HEK293 (cell line): Measurements from ENCODE around the gene MDGA2.

ENCODE experiments used
- CTCF ChIP-seq: fragments of 450-650 bp; formaldehyde crosslinking; IDR thresholded peaks from 2 replicates; pipeline ENCODE4 v1.5.1; 2016; ENCODE audit warnings: missing biosample characterization, missing genetic modification characterization
- ZNF155 ChIP-seq: fragments of 450-650 bp; formaldehyde crosslinking; IDR thresholded peaks from 2 replicates; pipeline ENCODE4 v1.5.1; 2016; ENCODE audit warnings: missing biosample characterization, missing genetic modification characterization
- ZNF18 ChIP-seq: fragments of 450-650 bp; formaldehyde crosslinking; IDR thresholded peaks from 2 replicates; pipeline ENCODE4 v1.5.1; 2016; ENCODE audit warnings: missing biosample characterization, missing genetic modification characterization
- ZNF555 ChIP-seq: fragments of 450-650 bp; formaldehyde crosslinking; conservative IDR thresholded peaks from 2 replicates; pipeline ENCODE4 v1.5.1; 2017; ENCODE audit warnings: missing biosample characterization, mild to moderate bottlenecking, missing genetic modification characterization, inconsistent platforms

- TF ChIP-seq CTCF (tag by site-specific recombination) (no peak), ZNF555 (tag by site-specific recombination) (no peak), ZNF18 (tag by site-specific recombination) (no peak), ZNF155 (no peak)
Measured at GRCh38 chr14:47520382-47520781, 155.0 kb downstream of the MDGA2 start.
